Naive thymus-derived CD4-positive, alpha-beta T cell (primary cell): ENCODE data around the gene NUMA1. TPM values are rescaled to one million over a fixed set of nuclear protein-coding genes. Genes with fewer than 3 reads are reported as not detected.

ENCODE experiments used
- ATAC-seq: fragments of 150-1000 bp; cut with Tn5 transposase; 2 replicates; pipeline ENCODE4 v1.10.0; 2021; ENCODE audit warnings: mild to moderate bottlenecking, moderate library complexity
- CTCF ChIA-PET: fragments of 350-600 bp; sonication (Branson Sonifier 250); formaldehyde crosslinking; loops from one replicate; lab custom pipeline; 2021; ENCODE audit warnings: antibody characterized with exemption; lab: Charles Lee
- POLR2A ChIA-PET: fragments of 350-600 bp; sonication (Branson Sonifier 250); formaldehyde crosslinking; loops from one replicate; lab custom pipeline; 2021; ENCODE audit warnings: antibody characterized with exemption, inconsistent platforms; lab: Charles Lee
- DNase-seq, 9 donors: peaks; one replicate each; pipeline versions ENCODE4 v3.0.0 to v3.0.0-alpha.2; 2020 to 2022; ENCODE audit warnings: mixed read lengths in 1 of 9
- H3K27ac ChIP-seq: one replicate; pipeline ENCODE4 v1.7.0; 2013; ENCODE audit warnings: mild to moderate bottlenecking, low read depth, low read length, moderate library complexity
- H3K27me3 ChIP-seq, 2 donors: one replicate each; pipeline ENCODE4 v1.7.0; 2013; ENCODE audit warnings: low read length in 2 of 2, mild to moderate bottlenecking in 2 of 2, moderate library complexity in 2 of 2; ENCODE audit not compliant: control insufficient read depth in 2 of 2, insufficient read depth in 2 of 2
- H3K36me3 ChIP-seq, 3 experiments: 1 replicate in 2 of 3; 2 replicates in 1 of 3; pipeline ENCODE4 v1.7.0; 2013; ENCODE audit warnings: low read length in 3 of 3, mild to moderate bottlenecking in 3 of 3, moderate library complexity in 1 of 3; ENCODE audit not compliant: insufficient read depth in 3 of 3, control insufficient read depth in 2 of 3
- H3K4me1 ChIP-seq, 2 donors: one replicate each; pipeline ENCODE4 v1.7.0; 2013; ENCODE audit warnings: low read length in 2 of 2, mild to moderate bottlenecking in 2 of 2, moderate library complexity in 1 of 2; ENCODE audit not compliant: control insufficient read depth in 2 of 2, insufficient read depth in 2 of 2
- H3K4me3 ChIP-seq: 2 replicates; pipeline ENCODE4 v1.7.0; 2013; ENCODE audit warnings: mild to moderate bottlenecking, low read length
- H3K9me3 ChIP-seq, 3 experiments: 1 replicate in 2 of 3; 2 replicates in 1 of 3; pipeline ENCODE4 v1.7.0; 2013; ENCODE audit warnings: low read length in 3 of 3; ENCODE audit not compliant: control insufficient read depth in 2 of 3
- H3K27ac Mint-ChIP-seq, 9 donors: one replicate each; pipeline ENCODE4 v1.8.0; 2020 to 2022; ENCODE audit warnings: mixed read lengths in 9 of 9, mild to moderate bottlenecking in 8 of 9, moderate library complexity in 5 of 9, inconsistent platforms in 2 of 9
- H3K27me3 Mint-ChIP-seq, 5 donors: one replicate each; pipeline ENCODE4 v1.8.0; 2021 to 2022; ENCODE audit warnings: mixed read lengths in 5 of 5, mild to moderate bottlenecking in 1 of 5
- H3K36me3 Mint-ChIP-seq, 5 donors: one replicate each; pipeline ENCODE4 v1.8.0; 2020 to 2022; ENCODE audit warnings: mixed read lengths in 5 of 5, mild to moderate bottlenecking in 3 of 5, inconsistent platforms in 1 of 5
- H3K4me1 Mint-ChIP-seq, 7 donors: one replicate each; pipeline ENCODE4 v1.8.0; 2020 to 2022; ENCODE audit warnings: mixed read lengths in 7 of 7, mild to moderate bottlenecking in 3 of 7, inconsistent platforms in 1 of 7
- H3K4me3 Mint-ChIP-seq, 10 donors: one replicate each; pipeline ENCODE4 v1.8.0; 2020 to 2022; ENCODE audit warnings: mild to moderate bottlenecking in 10 of 10, mixed read lengths in 10 of 10, moderate library complexity in 6 of 10, inconsistent platforms in 2 of 10
- H3K9me3 Mint-ChIP-seq, 11 donors: one replicate each; pipeline ENCODE4 v1.8.0; 2020 to 2022; ENCODE audit warnings: mixed read lengths in 11 of 11, mild to moderate bottlenecking in 4 of 11, inconsistent platforms in 1 of 11, moderate library complexity in 1 of 11
- intact Hi-C, 2 donors: fragments of 100-400 bp; cut with micrococcal nuclease; formaldehyde crosslinking; loops; one replicate each; pipeline ENCODE4 v1.15.1; 2023
- polyA plus RNA-seq, 2 donors: library from polyadenylated mRNA; unstranded; fragments of 300-500 nt; fragmentation: Illumina TruSeq; gene quantifications; one replicate each; pipeline ENCODE4 v1.2.3, GENCODE V29; 2021
- total RNA-seq, 6 experiments: library from RNA in 5 of 6; stranded (reverse) in 5 of 6; gene quantifications; 1 replicate in 5 of 6; 2 replicates in 1 of 6; pipeline ENCODE4 v1.2.3 and lab custom pipeline; 2021 to 2026

Gene NUMA1
- total and polyA plus RNA-seq, 7 experiments from 2014 or later, result 27.1 to 453 (median 226) TPM

DNA sequence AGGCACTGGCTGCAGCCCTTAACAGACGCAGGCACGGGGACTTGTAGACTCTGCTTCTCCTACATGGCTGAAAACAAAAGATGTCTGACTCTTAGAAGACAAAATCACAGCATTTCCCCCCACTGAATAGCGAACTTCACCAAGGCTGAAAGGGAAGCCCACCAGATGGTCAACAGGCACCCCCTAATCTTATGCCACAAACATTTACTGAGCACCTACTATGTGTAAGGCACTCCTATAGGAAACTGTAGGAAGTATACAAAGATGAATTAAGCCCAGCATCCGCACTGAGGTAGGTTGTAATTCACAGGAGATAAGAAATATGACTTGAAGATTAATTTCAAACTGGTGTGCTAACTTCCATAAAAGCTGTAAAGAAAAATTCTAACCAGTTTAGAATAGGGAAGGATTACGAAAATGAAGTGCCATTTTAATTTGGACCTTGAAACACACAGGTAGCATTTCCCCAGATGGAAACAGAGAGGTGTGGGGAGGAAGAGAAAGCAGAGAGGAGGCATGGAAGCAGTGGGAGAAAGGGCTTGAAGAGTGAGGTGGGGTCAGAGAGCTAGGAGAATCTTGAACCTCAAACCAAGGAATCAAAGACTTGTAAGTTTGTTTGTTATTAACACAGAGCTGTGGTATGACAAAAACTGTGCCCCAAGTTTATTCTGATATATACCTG lies 38.1 kb downstream of the NUMA1 start:
- Mint-ChIP-seq H3K36me3 (peaks cover 0 to 4% (median 0%) of the 10 kb centered on the region in 5 donors), H3K27ac (no peak overlapping the region), H3K27me3 (no peaks in the 10 kb centered on the region), H3K9me3 (no peaks in the 10 kb centered on the region), H3K4me1 (peaks cover 9 to 40% (median 31%) of the 10 kb centered on the region in 7 donors), H3K4me3 (no peak overlapping the region)
- H3K4me1 ChIP-seq, result peaks cover 40 to 46% of the 10 kb centered on the region in 2 donors
- ATAC-seq (no peak), DNase-seq (peak in 2 of 9 donors; percentile 5 to 11)
- H3K27me3 ChIP-seq, result no peaks in the 10 kb centered on the region
- ChIA-PET CTCF (interaction anchor here (0.6 to 2.3 kb wide), 6 partner anchors 10 to 49 kb away, joined by 3 to 9 read pairs (median 4); no protein-coding TSS in a partner anchor), POLR2A (interaction anchor here (0.6 to 9.0 kb wide), 16 partner anchors 12 to 183 kb away, joined by 3 to 190 read pairs (median 6); partner anchors contain the start of genes ANAPC15, INPPL1, LAMTOR1 and RNF121)
- H3K9me3 ChIP-seq, result no peaks in the 10 kb centered on the region
- H3K4me3 ChIP-seq, result peak overlapping the region; percentile 89
- H3K36me3 ChIP-seq, result no peaks in the 10 kb centered on the region
- intact Hi-C loops, result loop anchor here in 1 of 2 donors (5.0 kb wide), 1 partner anchor 590 kb away; the partner anchor contains the start of gene NADSYN1
- peak overlapping the region; percentile 88 for H3K27ac ChIP-seq

DNA sequence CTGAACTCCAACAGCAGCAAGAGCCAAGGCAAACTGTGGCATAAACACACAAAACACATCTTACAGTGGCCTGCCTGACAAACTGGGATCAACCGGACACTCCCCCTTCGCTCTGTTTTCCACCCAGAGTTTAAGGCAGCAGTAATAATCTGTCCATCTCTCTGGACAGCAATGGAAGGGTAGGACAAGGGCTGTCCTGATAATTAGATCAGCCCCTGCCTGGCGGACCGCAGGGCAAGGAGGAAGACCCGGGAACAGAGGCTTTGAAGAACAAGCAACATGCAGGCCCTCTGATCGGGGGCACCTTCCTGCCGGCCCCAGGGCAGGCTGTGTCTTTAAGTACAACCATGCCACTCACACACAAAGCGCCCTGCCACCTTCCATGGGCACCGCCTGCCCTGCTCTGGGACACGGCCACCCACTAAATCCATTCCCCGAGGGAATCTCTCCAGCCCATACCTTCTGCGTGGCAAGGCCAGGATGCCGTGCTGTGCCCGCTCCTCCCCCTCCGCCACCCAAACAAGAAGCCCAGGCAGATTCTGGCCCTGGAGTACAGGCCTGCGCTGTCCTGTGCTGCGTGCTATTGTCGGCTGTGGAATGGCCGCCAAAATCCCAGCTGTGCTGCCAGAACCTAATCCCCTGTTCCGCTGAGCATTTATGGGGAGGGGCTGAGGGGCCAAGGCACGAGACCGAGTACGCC lies 38.8 kb downstream of the NUMA1 start:
- Mint-ChIP-seq H3K27me3 (no peaks in the 10 kb centered on the region), H3K9me3 (no peaks in the 10 kb centered on the region), H3K27ac (no peak overlapping the region), H3K36me3 (peaks cover 0 to 9% (median 0%) of the 10 kb centered on the region in 5 donors), H3K4me1 (peaks cover 16 to 46% (median 37%) of the 10 kb centered on the region in 7 donors), H3K4me3 (no peak overlapping the region)
- Histone ChIP-seq H3K36me3 (no peaks in the 10 kb centered on the region), H3K9me3 (no peaks in the 10 kb centered on the region), H3K27ac (peak overlapping the region; percentile 88), H3K4me3 (peak overlapping the region; percentile 89), H3K4me1 (peaks cover 47 to 51% of the 10 kb centered on the region in 2 donors), H3K27me3 (no peaks in the 10 kb centered on the region)
- CTCF ChIA-PET, result interaction anchor here (0.7 to 4.5 kb wide), 4 partner anchors 16 to 37 kb away, joined by 3 to 71 read pairs (median 5); no protein-coding TSS in a partner anchor
- intact Hi-C loops, result loop anchor here (1.0 to 5.0 kb wide), 8 partner anchors 11 to 589 kb away; partner anchors contain the start of genes LAMTOR1 (in 2 of the 2), LRRC51 (in 2 of the 2), NUMA1 (in 2 of the 2) and ANAPC15 (in 1 of the 2)
- DNase-seq (peak; percentile 38 to 64 (median 56)), ATAC-seq (peak; percentile 54)
- POLR2A ChIA-PET, result interaction anchor here (0.6 to 9.0 kb wide), 17 partner anchors 15 to 183 kb away, joined by 3 to 190 read pairs (median 12); partner anchors contain the start of genes ANAPC15, INPPL1, LAMTOR1 and RNF121

DNA sequence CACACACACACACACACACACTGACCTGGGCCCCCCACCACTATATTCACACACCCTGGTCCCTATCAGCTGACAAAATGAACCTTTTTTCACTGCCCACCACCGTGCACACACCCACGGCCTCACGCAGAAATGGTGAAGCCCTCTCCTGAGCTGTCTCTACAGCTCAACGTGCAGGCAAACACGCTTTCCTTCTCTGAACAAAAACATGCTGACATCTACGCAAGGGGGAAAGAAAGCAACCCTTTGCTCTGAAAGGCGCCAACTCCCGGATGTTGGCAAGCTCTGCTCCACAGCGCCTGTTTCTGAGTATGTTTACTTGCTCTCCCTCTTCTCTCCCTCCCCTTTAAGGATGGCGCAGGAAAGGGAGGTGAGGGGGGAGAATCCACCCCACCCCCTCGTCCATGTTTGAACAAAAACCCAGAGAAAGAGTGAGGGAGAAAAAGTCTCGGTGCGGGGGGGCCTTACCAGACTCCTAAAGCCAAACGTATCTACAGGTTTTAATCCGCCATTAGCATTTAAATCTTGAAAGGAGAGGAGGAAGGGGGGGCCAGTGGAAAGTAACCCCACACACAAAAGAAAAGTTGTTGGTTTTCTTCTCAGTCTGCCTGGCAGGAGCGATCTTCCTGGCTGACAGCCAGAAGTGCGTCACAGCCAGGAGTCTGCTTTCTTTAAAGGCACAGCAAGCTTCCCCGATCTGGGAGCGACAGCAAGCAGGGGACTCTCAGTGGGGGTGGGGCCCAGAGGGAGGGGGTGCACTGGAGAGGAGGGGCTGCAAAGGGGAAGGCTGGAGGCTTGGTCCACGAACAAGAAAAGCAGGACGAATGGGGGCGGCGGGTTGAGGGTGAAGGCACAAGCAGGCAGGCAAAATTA lies 39.6 kb downstream of the NUMA1 start:
- Histone ChIP-seq H3K27ac (peak overlapping the region; percentile 88), H3K4me3 (peak overlapping the region; percentile 89), H3K36me3 (peaks cover 0 to 4% (median 0%) of the 10 kb centered on the region in 3 experiments), H3K27me3 (no peaks in the 10 kb centered on the region), H3K9me3 (no peaks in the 10 kb centered on the region), H3K4me1 (peaks cover 48 to 58% of the 10 kb centered on the region in 2 donors)
- ChIA-PET POLR2A (interaction anchor here (0.8 to 9.0 kb wide), 21 partner anchors 9 to 181 kb away, joined by 3 to 190 read pairs (median 11); partner anchors contain the start of genes ANAPC15, IL18BP, LAMTOR1 and RNF121), CTCF (interaction anchor here (0.6 to 4.5 kb wide), 10 partner anchors 9 to 769 kb away, joined by 3 to 71 read pairs (median 3); no protein-coding TSS in a partner anchor)
- H3K9me3 Mint-ChIP-seq, result no peaks in the 10 kb centered on the region
- H3K4me1 Mint-ChIP-seq, result peaks cover 20 to 54% (median 43%) of the 10 kb centered on the region in 7 donors
- ATAC-seq (peak; percentile 84), DNase-seq (peak; percentile 51 to 91 (median 86))
- intact Hi-C loops, result loop anchor here (1.0 to 5.0 kb wide), 13 partner anchors 10 to 588 kb away; partner anchors contain the start of genes ANAPC15 (in 2 of the 2), LAMTOR1 (in 2 of the 2), LRRC51 (in 2 of the 2) and NUMA1 (in 2 of the 2)
- H3K27ac Mint-ChIP-seq, result no peak overlapping the region
- no peaks in the 10 kb centered on the region for H3K27me3 Mint-ChIP-seq
- peaks cover 0 to 13% (median 4%) of the 10 kb centered on the region in 5 donors for H3K36me3 Mint-ChIP-seq
- no peak overlapping the region for H3K4me3 Mint-ChIP-seq

DNA sequence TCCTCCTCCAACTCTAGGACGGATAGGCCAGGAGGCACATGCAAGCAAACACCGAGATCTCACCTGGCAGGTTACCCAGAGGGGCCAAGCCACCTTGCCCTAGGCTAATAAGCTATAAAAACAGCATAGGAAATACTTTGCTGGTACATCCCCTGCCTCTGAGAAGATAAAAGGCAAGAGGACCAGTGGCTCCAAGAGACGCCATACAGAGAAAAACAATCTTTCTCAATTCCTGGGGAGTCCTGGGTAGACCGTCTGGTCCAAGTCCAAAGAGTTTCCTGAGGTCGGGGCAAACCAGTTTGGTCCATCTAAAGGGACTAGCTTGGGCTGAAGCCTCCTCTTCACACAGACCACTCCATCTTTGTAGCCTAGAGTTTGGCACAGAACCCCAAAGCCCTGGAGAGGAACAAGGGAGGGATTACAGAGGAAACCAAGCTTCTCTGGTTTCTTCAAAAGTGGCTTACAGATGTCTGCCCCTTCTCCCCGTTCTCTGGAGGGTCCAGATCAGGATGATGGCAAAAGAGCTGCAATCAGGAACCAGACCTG lies 40.4 kb downstream of the NUMA1 start:
- no peak for ATAC-seq
- no peaks in the 10 kb centered on the region for H3K27me3 ChIP-seq
- peak overlapping the region; percentile 89 for H3K4me3 ChIP-seq
- peaks cover 21 to 58% (median 44%) of the 10 kb centered on the region in 7 donors for H3K4me1 Mint-ChIP-seq
- H3K36me3 Mint-ChIP-seq, result peaks cover 0 to 16% (median 7%) of the 10 kb centered on the region in 5 donors
- H3K9me3 Mint-ChIP-seq, result no peaks in the 10 kb centered on the region
- peak in 3 of 9 donors; percentile 11 to 16 (median 16) for DNase-seq
- peaks cover 0 to 12% (median 0%) of the 10 kb centered on the region in 3 experiments for H3K36me3 ChIP-seq
- intact Hi-C loops, result loop anchor here (1.0 to 5.0 kb wide), 8 partner anchors 15 to 588 kb away; partner anchors contain the start of genes ANAPC15 (in 1 of the 2), CLPB (in 1 of the 2), NADSYN1 (in 1 of the 2) and XNDC1N (in 1 of the 2)
- H3K9me3 ChIP-seq, result no peaks in the 10 kb centered on the region
- H3K4me3 Mint-ChIP-seq, result no peak overlapping the region
- H3K4me1 ChIP-seq, result peaks cover 51 to 58% of the 10 kb centered on the region in 2 donors
- H3K27me3 Mint-ChIP-seq, result no peaks in the 10 kb centered on the region
- peak overlapping the region; percentile 88 for H3K27ac ChIP-seq
- ChIA-PET POLR2A (interaction anchor here (0.6 to 9.0 kb wide), 25 partner anchors 9 to 182 kb away, joined by 3 to 190 read pairs (median 7); partner anchors contain the start of genes ANAPC15, IL18BP, LAMTOR1 and RNF121), CTCF (interaction anchor here (0.6 to 4.5 kb wide), 11 partner anchors 8 to 770 kb away, joined by 3 to 71 read pairs (median 3); no protein-coding TSS in a partner anchor)
- H3K27ac Mint-ChIP-seq, result no peak overlapping the region

DNA sequence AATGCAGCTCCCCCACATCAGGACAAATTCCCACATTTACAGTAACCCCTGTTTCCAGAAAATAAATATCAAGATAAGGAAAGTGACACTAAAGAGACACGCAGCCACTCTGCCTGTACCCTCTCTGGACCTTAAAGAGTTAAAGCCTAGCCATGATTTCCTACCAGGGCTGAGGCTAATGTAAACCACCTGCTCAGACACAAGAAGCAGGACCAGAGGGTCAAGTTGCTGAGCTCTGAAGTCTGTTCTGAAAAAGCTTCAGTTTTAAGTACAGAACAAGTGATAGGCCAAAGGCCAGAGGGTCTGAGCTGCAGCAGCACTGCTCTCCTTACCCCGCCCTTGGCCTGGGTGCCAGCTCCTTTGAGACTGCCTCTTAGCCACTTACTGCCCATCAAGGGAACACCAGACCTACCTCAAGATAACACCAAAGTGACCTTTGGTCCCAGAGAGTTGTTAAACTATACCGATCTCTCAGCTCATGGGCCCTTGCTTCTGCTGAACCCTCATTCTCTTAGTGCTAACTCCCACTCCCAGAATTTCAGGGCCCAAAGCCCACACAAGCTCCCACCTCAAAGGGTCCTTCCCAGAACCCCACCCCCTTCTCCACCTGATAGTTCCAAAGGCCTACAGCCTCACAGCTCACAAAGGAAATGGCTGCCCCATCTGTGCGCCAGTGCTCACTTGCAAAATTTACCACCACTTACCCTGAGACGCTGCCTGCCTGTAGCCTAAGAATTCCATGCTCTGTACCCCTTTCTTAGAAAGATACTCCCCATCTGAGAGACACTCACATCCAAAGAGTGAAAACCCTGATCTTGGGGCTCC lies 41.1 kb downstream of the NUMA1 start:
- ChIA-PET POLR2A (interaction anchor here (0.6 to 9.0 kb wide), 23 partner anchors 10 to 183 kb away, joined by 3 to 190 read pairs (median 5); partner anchors contain the start of genes ANAPC15, IL18BP, LAMTOR1 and RNF121), CTCF (interaction anchor here (0.9 to 4.5 kb wide), 9 partner anchors 8 to 105 kb away, joined by 3 to 71 read pairs (median 7); no protein-coding TSS in a partner anchor)
- Mint-ChIP-seq H3K27me3 (no peaks in the 10 kb centered on the region), H3K36me3 (peaks cover 0 to 16% (median 7%) of the 10 kb centered on the region in 5 donors), H3K27ac (no peak overlapping the region), H3K9me3 (no peaks in the 10 kb centered on the region), H3K4me3 (no peak overlapping the region), H3K4me1 (peaks cover 19 to 55% (median 45%) of the 10 kb centered on the region in 7 donors)
- intact Hi-C loops, result no loop called here
- Histone ChIP-seq H3K4me3 (peak overlapping the region; percentile 89), H3K36me3 (peaks cover 0 to 19% (median 0%) of the 10 kb centered on the region in 3 experiments), H3K4me1 (peaks cover 51 to 55% of the 10 kb centered on the region in 2 donors), H3K9me3 (no peaks in the 10 kb centered on the region), H3K27ac (peak overlapping the region; percentile 88), H3K27me3 (no peaks in the 10 kb centered on the region)
- no peak for ATAC-seq
- DNase-seq, result peak in 1 of 9 donors; percentile 10
